Esophagus squamous epithelium (tissue), 5 donors: ENCODE data around the gene ITGB4. TPM values are rescaled to one million over a fixed set of nuclear protein-coding genes. Genes with fewer than 3 reads are reported as not detected.

Experiments
- DNase-seq: peaks from one replicate; lab custom pipeline; 2025; lab: John Stamatoyannopoulos, UW
- H3K27ac ChIP-seq, 4 donors: fragments of 200-600 bp; sonication (generic); one replicate each; pipeline ENCODE4 v1.5.1; 2016 to 2019; ENCODE audit warnings: mild to moderate bottlenecking in 1 of 4
- H3K27me3 ChIP-seq, 4 donors: fragments of 200-600 bp; sonication (generic); 1 replicate in 3 of 4; 2 replicates in 1 of 4; pipeline versions ENCODE4 v1.5.1 to v1.6.0; 2017 to 2021; ENCODE audit warnings: antibody characterized with exemption in 1 of 4
- H3K36me3 ChIP-seq, 3 donors: fragments of 200-600 bp; sonication (generic); one replicate each; pipeline ENCODE4 v1.5.1; 2016 to 2019
- H3K4me1 ChIP-seq, 3 donors: fragments of 200-600 bp; sonication (generic); one replicate each; pipeline ENCODE4 v1.5.1; 2017 to 2019
- H3K4me3 ChIP-seq, 4 donors: fragments of 200-600 bp; sonication (generic); 1 replicate in 3 of 4; 2 replicates in 1 of 4; pipeline ENCODE4 v1.5.1; 2016 to 2019; ENCODE audit warnings: mild to moderate bottlenecking in 2 of 4, moderate library complexity in 1 of 4
- H3K9me3 ChIP-seq, 3 donors: fragments of 200-600 bp; sonication (generic); one replicate each; pipeline ENCODE4 v1.5.1; 2016 to 2019
- CTCF ChIP-seq, 6 experiments: fragments of 450-650 bp in 4 of 6; fragments of 200-600 bp in 2 of 6; sonication (generic) in 2 of 6; IDR thresholded peaks; one replicate each; pipeline ENCODE4 v1.5.1; 2016 to 2019; ENCODE audit warnings: antibody characterized with exemption in 6 of 6, mild to moderate bottlenecking in 4 of 6, moderate library complexity in 4 of 6
- POLR2A ChIP-seq, 4 donors: fragments of 450-650 bp; IDR thresholded peaks; one replicate each; pipeline ENCODE4 v1.6.1; 2017; ENCODE audit warnings: antibody characterized with exemption in 4 of 4, mild to moderate bottlenecking in 4 of 4, moderate library complexity in 3 of 4
- WGBS, 2 donors: methylation state at CpG; one replicate each; pipeline ENCODE4 v1.1.5; 2018; 5-methylcytosine and 5-hydroxymethylcytosine counted together
- intact Hi-C: fragments of 100-400 bp; cut with DNase I; formaldehyde crosslinking; loops from one replicate; pipeline ENCODE4 v1.15.0; 2022
- total RNA-seq, 4 donors: library from RNA; depleted of rRNA; stranded (reverse); fragments of >200 nt; gene quantifications; one replicate each; pipeline ENCODE4 v1.1.0, GENCODE V29; 2016
- donor health status: DM: yes; HTN: yes; CAD: no.

ITGB4 gene
- total RNA-seq, 4 donors from 2014 or later, result 60.6 to 115 (median 82.3) TPM

GRCh38 chr17:75767881-75768280 is 46.6 kb downstream of the ITGB4 start:
- WGBS, 2 donors, result 81 to 82% methylated on average over 8 of the region's 8 CpGs
- Histone ChIP-seq H3K4me3 (no peak overlapping the region), H3K9me3 (no peaks in the 10 kb centered on the region), H3K27ac (no peak overlapping the region), H3K4me1 (peaks cover 18 to 27% (median 23%) of the 10 kb centered on the region in 3 donors), H3K27me3 (no peaks in the 10 kb centered on the region), H3K36me3 (peaks cover 0 to 1% (median 0%) of the 10 kb centered on the region in 3 donors)
- no peak for DNase-seq
- no peak for TF ChIP-seq CTCF (IDR thresholded peaks at IDR 0.05)
- TF ChIP-seq POLR2A (IDR thresholded peaks at IDR 0.05), result no peak
- intact Hi-C loops, result no loop called here

- no peak overlapping the region for H3K4me3 ChIP-seq
- no peak for DNase-seq
- peaks cover 0 to 4% (median 0%) of the 10 kb centered on the region in 3 donors for H3K36me3 ChIP-seq
- no peak overlapping the region for H3K27ac ChIP-seq
- no peaks in the 10 kb centered on the region for H3K27me3 ChIP-seq
- WGBS, 2 donors, result 82 to 84% methylated on average over 3 of the region's 3 CpGs
- intact Hi-C loops, result no loop called here
- TF ChIP-seq CTCF (IDR thresholded peaks at IDR 0.05), result no peak
- no peak for TF ChIP-seq POLR2A (IDR thresholded peaks at IDR 0.05)
- no peaks in the 10 kb centered on the region for H3K9me3 ChIP-seq
- peaks cover 4 to 11% (median 9%) of the 10 kb centered on the region in 3 donors for H3K4me1 ChIP-seq
These were observed 48.3 kb downstream of the ITGB4 start for GRCh38 chr17:75769536-75769935.

GRCh38 chr17:75771334-75772281 is 50.3 kb downstream of the ITGB4 start:
- Histone ChIP-seq H3K9me3 (no peaks in the 10 kb centered on the region), H3K27me3 (no peaks in the 10 kb centered on the region), H3K4me3 (no peak overlapping the region), H3K4me1 (peaks cover 9 to 21% (median 10%) of the 10 kb centered on the region in 3 donors), H3K36me3 (peaks cover 0 to 24% (median 0%) of the 10 kb centered on the region in 3 donors), H3K27ac (no peak overlapping the region)
- no peak for DNase-seq
- intact Hi-C loops, result loop anchor here (5.0 kb wide), 1 partner anchor 51 kb away; no protein-coding TSS in a partner anchor
- 61 to 73% methylated on average over 17 of the region's 17 CpGs for WGBS, 2 donors
- TF ChIP-seq CTCF (IDR thresholded peaks at IDR 0.05), result peak in 3 of 6 experiments; percentile 26 to 47 (median 27)
- TF ChIP-seq POLR2A (IDR thresholded peaks at IDR 0.05), result no peak

GRCh38 chr17:75773121-75773807 is 52.0 kb downstream of the ITGB4 start:
- DNase-seq, result no peak
- H3K27me3 ChIP-seq, result no peaks in the 10 kb centered on the region
- WGBS, 2 donors, result 73 to 85% methylated on average over 7 of the region's 12 CpGs
- no peaks in the 10 kb centered on the region for H3K9me3 ChIP-seq
- TF ChIP-seq POLR2A (IDR thresholded peaks at IDR 0.05) (no peak), CTCF (IDR thresholded peaks at IDR 0.05) (no peak)
- H3K27ac ChIP-seq, result no peak overlapping the region
- H3K4me1 ChIP-seq, result peaks cover 15 to 37% (median 19%) of the 10 kb centered on the region in 3 donors
- H3K36me3 ChIP-seq, result peaks cover 0 to 40% (median 6%) of the 10 kb centered on the region in 3 donors
- H3K4me3 ChIP-seq, result no peak overlapping the region
- intact Hi-C loops, result loop anchor here (5.0 kb wide), 1 partner anchor 49 kb away; no protein-coding TSS in a partner anchor
